Gastroesophageal sphincter (tissue), 4 donors: ENCODE results near the gene XRCC5. TPM values are rescaled to one million over a fixed set of nuclear protein-coding genes. Genes with fewer than 3 reads are reported as not detected.

Experiments
- ATAC-seq: fragments of 150-250 bp; one replicate; pipeline ENCODE4 v1.9.1; 2016; ENCODE audit warnings: mild to moderate bottlenecking, moderate library complexity
- H3K27ac ChIP-seq, 4 donors: fragments of 200-600 bp; sonication (generic) in 3 of 4; 1 replicate in 3 of 4; 2 replicates in 1 of 4; pipeline ENCODE4 v1.5.1; 2016 to 2019
- H3K27me3 ChIP-seq: fragments of 200-600 bp; sonication (generic); one replicate; pipeline ENCODE4 v1.5.1; 2019
- H3K36me3 ChIP-seq, 2 donors: fragments of 200-600 bp; sonication (generic); one replicate each; pipeline ENCODE4 v1.5.1; 2019; ENCODE audit warnings: control low read depth in 1 of 2
- H3K4me1 ChIP-seq, 3 donors: fragments of 200-600 bp; sonication (generic); 1 replicate in 2 of 3; 2 replicates in 1 of 3; pipeline ENCODE4 v1.5.1; 2016 to 2019; ENCODE audit warnings: control low read depth in 2 of 3
- H3K4me3 ChIP-seq, 2 donors: fragments of 200-600 bp; sonication (generic); one replicate each; pipeline ENCODE4 v1.5.1; 2019; ENCODE audit warnings: mild to moderate bottlenecking in 1 of 2, moderate library complexity in 1 of 2
- H3K9me3 ChIP-seq, 3 donors: fragments of 200-600 bp; sonication (generic); one replicate each; pipeline ENCODE4 v1.5.1; 2017 to 2019; ENCODE audit warnings: control low read depth in 2 of 3
- EP300 ChIP-seq: sonication (generic); formaldehyde crosslinking; IDR thresholded peaks from one replicate; pipeline ENCODE4 v1.6.1; 2017; ENCODE audit warnings: antibody characterized with exemption, mild to moderate bottlenecking
- POLR2A ChIP-seq, 2 donors: fragments of 450-650 bp; IDR thresholded peaks; one replicate each; pipeline ENCODE4 v1.6.1; 2017; ENCODE audit warnings: antibody characterized with exemption in 2 of 2, mild to moderate bottlenecking in 2 of 2, moderate library complexity in 1 of 2
- POLR2AphosphoS5 ChIP-seq: sonication (generic); formaldehyde crosslinking; IDR thresholded peaks from one replicate; pipeline ENCODE4 v1.6.1; 2017; ENCODE audit warnings: antibody characterized with exemption
- WGBS, 2 donors: methylation state at CpG; one replicate each; pipeline ENCODE4 v1.1.5; 2018; ENCODE audit warnings: low coverage in 1 of 2; 5-methylcytosine and 5-hydroxymethylcytosine counted together
- total RNA-seq, 4 donors: library from RNA; depleted of rRNA; stranded (reverse); fragments of >200 nt; gene quantifications; one replicate each; pipeline ENCODE4 v1.1.0, GENCODE V29; 2016
- TF ChIP-seq, protein P1 (sequence below), 4 experiments: fragments of 200-600 bp in 2 of 4; fragments of 450-650 bp in 2 of 4; sonication (generic) in 1 of 4; IDR thresholded peaks; one replicate each; pipeline ENCODE4 v1.5.1; 2017 to 2019; ENCODE audit warnings: antibody characterized with exemption in 4 of 4, mild to moderate bottlenecking in 2 of 4, moderate library complexity in 2 of 4

The XRCC5 gene
- total RNA-seq, 4 donors from 2014 or later: 143 to 190 (median 187) TPM

DNA sequence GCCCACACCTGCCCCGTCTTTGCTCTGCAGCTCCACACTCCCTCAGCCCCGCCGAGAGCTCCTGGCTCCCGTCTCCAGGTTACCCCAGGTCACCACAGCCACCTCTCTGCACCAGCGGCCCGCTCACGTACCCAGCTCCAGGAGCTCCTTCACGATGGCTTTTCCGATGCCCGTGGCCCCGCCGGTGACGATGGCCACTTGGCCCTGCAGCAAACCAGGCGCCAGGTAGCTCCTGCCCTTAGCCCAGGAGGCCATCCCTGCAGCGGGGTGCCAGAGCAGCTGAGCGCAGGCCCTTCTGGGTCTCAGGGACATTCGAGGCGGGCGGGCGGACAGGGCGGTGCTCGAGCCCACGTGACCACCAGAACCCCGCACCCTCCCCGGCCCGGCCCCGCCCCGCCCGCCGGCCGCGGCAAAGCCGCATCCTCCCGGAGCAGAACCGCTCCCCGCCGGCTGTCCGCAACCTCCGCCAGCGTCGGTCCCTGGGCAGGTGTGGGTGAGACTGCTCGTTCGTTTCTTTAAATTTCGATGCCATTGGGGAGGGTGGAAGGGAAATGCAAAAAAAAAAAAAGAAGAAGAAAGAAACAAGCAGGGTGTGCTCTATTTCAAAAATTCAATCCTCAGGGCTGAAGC lies 27.5 kb upstream of the XRCC5 start, which contains the start of the genes PECR and TMEM169:
Gene PECR, minus strand, starts transcription at position 323 of the 630 bp plus-strand sequence. Its CDS starts 68 bp downstream, at position 255.
Gene TMEM169, plus strand, starts transcription at position 433 of the 630 bp plus-strand sequence. CDS start 14,045 bp downstream, outside the sequence.
- no peaks in the 10 kb centered on the region for H3K36me3 ChIP-seq
- ATAC-seq: peak; percentile 97
- WGBS, 2 donors: 0% methylated on average over 5 of the region's 44 CpGs; no CpG with 5 or more reads in 1 of the 2 donors
- TF ChIP-seq POLR2A (IDR thresholded peaks at IDR 0.05) (peak in 1 of 2 donors; percentile 19), POLR2AphosphoS5 (no peak)
- H3K27me3 ChIP-seq: no peaks in the 10 kb centered on the region
- H3K27ac ChIP-seq: peak within 1 kb of the TSS in 3 of 4 donors; percentile 41 to 67 (median 64)
- H3K4me1 ChIP-seq: peaks cover 0 to 26% (median 0%) of the 10 kb centered on the region in 3 donors
- H3K4me3 ChIP-seq: peak within 1 kb of the TSS; percentile 60 to 73
- H3K9me3 ChIP-seq: no peaks in the 10 kb centered on the region

GRCh38 chr2:216082117-216082711 lies 26.9 kb upstream of the XRCC5 start:
- peaks cover 0 to 26% (median 0%) of the 10 kb centered on the region in 3 donors for H3K4me1 ChIP-seq
- H3K9me3 ChIP-seq: no peaks in the 10 kb centered on the region
- WGBS, 2 donors: 3 to 7% methylated on average over 13 to 19 of the region's 22 CpGs
- peak overlapping the region in 3 of 4 donors; percentile 41 to 67 (median 64) for H3K27ac ChIP-seq
- no peaks in the 10 kb centered on the region for H3K27me3 ChIP-seq
- no peaks in the 10 kb centered on the region for H3K36me3 ChIP-seq
- no peak for ATAC-seq
- TF ChIP-seq POLR2A (IDR thresholded peaks at IDR 0.05) (no peak), POLR2AphosphoS5 (no peak), EP300 (no peak)
- TF ChIP-seq, protein P1, sequence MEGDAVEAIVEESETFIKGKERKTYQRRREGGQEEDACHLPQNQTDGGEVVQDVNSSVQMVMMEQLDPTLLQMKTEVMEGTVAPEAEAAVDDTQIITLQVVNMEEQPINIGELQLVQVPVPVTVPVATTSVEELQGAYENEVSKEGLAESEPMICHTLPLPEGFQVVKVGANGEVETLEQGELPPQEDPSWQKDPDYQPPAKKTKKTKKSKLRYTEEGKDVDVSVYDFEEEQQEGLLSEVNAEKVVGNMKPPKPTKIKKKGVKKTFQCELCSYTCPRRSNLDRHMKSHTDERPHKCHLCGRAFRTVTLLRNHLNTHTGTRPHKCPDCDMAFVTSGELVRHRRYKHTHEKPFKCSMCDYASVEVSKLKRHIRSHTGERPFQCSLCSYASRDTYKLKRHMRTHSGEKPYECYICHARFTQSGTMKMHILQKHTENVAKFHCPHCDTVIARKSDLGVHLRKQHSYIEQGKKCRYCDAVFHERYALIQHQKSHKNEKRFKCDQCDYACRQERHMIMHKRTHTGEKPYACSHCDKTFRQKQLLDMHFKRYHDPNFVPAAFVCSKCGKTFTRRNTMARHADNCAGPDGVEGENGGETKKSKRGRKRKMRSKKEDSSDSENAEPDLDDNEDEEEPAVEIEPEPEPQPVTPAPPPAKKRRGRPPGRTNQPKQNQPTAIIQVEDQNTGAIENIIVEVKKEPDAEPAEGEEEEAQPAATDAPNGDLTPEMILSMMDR (IDR thresholded peaks at IDR 0.05): no peak
- H3K4me3 ChIP-seq: peak overlapping the region; percentile 60 to 73

- TF ChIP-seq, protein P1 (IDR thresholded peaks at IDR 0.05): no peak
- TF ChIP-seq POLR2A (IDR thresholded peaks at IDR 0.05) (no peak), EP300 (no peak), POLR2AphosphoS5 (no peak)
- WGBS, 2 donors: 60 to 79% methylated on average over 2 to 3 of the region's 3 CpGs
Observed at GRCh38 chr2:216082805-216083204, 26.3 kb upstream of the XRCC5 start.

DNA sequence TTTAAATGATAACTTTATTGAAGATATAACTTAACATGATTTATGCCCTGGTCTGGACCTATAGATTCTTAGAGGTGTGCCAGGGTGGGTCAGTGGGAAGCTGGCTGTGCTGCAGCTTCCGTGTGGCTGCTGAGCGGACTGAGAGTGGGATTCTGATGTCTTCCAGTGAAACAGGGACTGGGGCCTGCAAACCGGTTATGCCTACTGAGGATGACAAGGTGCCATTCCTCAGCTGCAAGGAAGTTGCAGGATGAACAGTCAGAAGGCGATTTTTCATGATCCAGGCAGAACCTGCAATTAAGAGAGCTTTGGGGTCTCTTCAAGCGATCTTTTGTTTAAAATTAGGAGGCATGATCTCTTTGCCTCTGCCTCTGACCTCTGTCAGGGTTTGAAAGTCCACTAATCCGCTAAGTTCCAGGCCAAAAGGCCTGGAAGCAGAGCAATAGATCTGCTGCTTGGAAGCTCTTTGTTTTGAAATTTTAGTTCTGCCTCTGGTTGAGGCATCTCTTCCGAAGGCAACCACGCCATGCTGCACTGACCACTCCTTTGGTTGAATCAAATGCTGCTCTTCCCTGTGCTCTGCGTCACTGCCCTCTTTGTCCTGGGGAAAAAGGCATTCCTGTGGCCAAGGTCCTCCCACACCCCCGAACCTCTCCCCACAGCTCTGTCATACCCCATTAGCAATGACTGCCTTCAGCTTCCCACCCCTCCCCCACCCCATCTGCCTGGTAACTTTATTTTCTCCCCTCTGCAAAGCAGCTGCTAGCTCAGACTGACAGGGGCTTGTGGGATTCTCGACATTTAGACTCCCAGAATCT lies 25.5 kb upstream of the XRCC5 start:
- ATAC-seq: no peak
- Histone ChIP-seq H3K27me3 (no peaks in the 10 kb centered on the region), H3K27ac (no peak overlapping the region), H3K9me3 (no peaks in the 10 kb centered on the region), H3K36me3 (no peaks in the 10 kb centered on the region), H3K4me1 (peaks cover 0 to 26% (median 0%) of the 10 kb centered on the region in 3 donors), H3K4me3 (no peak overlapping the region)
- WGBS, 2 donors: 83% methylated on average over 1 to 6 of the region's 11 CpGs
- TF ChIP-seq POLR2A (IDR thresholded peaks at IDR 0.05) (no peak), EP300 (no peak), POLR2AphosphoS5 (no peak)
- TF ChIP-seq, protein P1 (IDR thresholded peaks at IDR 0.05): no peak

More at GRCh38 chr2:216082805-216083204, 26.3 kb upstream of the XRCC5 start:
- ATAC-seq: no peak
- H3K9me3 ChIP-seq: no peaks in the 10 kb centered on the region
- H3K27me3 ChIP-seq: no peaks in the 10 kb centered on the region
- H3K4me3 ChIP-seq: no peak overlapping the region
- H3K4me1 ChIP-seq: peaks cover 0 to 26% (median 0%) of the 10 kb centered on the region in 3 donors
- no peaks in the 10 kb centered on the region for H3K36me3 ChIP-seq
- no peak overlapping the region for H3K27ac ChIP-seq

- Histone ChIP-seq H3K36me3 (no peaks in the 10 kb centered on the region), H3K9me3 (no peaks in the 10 kb centered on the region), H3K27ac (no peak overlapping the region), H3K4me1 (peaks cover 0 to 26% (median 0%) of the 10 kb centered on the region in 3 donors), H3K4me3 (no peak overlapping the region), H3K27me3 (no peaks in the 10 kb centered on the region)
- TF ChIP-seq POLR2A (IDR thresholded peaks at IDR 0.05) (no peak), EP300 (no peak), POLR2AphosphoS5 (no peak)
- TF ChIP-seq, protein P1 (IDR thresholded peaks at IDR 0.05): no peak
- no peak for ATAC-seq
- 77 to 82% methylated on average over 3 of the region's 3 CpGs for WGBS, 2 donors
Observed at GRCh38 chr2:216084547-216084946, 24.6 kb upstream of the XRCC5 start.
